CD8-positive, alpha-beta memory T cell (primary cell): ENCODE results near the gene AKAP9. TPM values are rescaled to one million over a fixed set of nuclear protein-coding genes. Genes with fewer than 3 reads are reported as not detected.
A peak's percentile ranks its signal among the peaks of the same experiment; 100 is the strongest.
"Not testable (repeated sequence)": the region's sequence is repeated elsewhere in the genome, so short reads cannot be mapped to it uniquely, and the experiment has no call there.

Experiments used
- CTCF ChIA-PET: fragments of 350-600 bp; sonication (Branson Sonifier 250); formaldehyde crosslinking; loops from one replicate; lab custom pipeline; 2021; ENCODE audit warnings: antibody characterized with exemption; lab: Charles Lee
- POLR2A ChIA-PET: fragments of 350-600 bp; sonication (Branson Sonifier 250); formaldehyde crosslinking; loops from one replicate; lab custom pipeline; 2021; ENCODE audit warnings: antibody characterized with exemption; lab: Charles Lee
- DNase-seq, 5 donors: peaks; one replicate each; pipeline versions ENCODE4 v3.0.0 to v3.0.0-alpha.2; 2020 to 2022; ENCODE audit warnings: mixed read lengths in 1 of 5
- H3K27ac ChIP-seq: one replicate; pipeline ENCODE4 v1.7.0; 2013; ENCODE audit warnings: low read depth, mild to moderate bottlenecking, low read length, moderate library complexity
- H3K27me3 ChIP-seq: 2 replicates; pipeline ENCODE4 v1.7.0; 2013; ENCODE audit warnings: low read length, mild to moderate bottlenecking; ENCODE audit not compliant: insufficient read depth, poor library complexity, severe bottlenecking
- H3K36me3 ChIP-seq: 2 replicates; pipeline ENCODE4 v1.7.0; 2013; ENCODE audit warnings: mild to moderate bottlenecking, low read length, moderate library complexity; ENCODE audit not compliant: insufficient read depth
- H3K4me1 ChIP-seq: 2 replicates; pipeline ENCODE4 v1.7.0; 2013; ENCODE audit warnings: mild to moderate bottlenecking, low read length, moderate library complexity; ENCODE audit not compliant: insufficient read depth
- H3K4me3 ChIP-seq: 2 replicates; pipeline ENCODE4 v1.7.0; 2013; ENCODE audit warnings: mild to moderate bottlenecking, low read length
- H3K9me3 ChIP-seq: 2 replicates; pipeline ENCODE4 v1.7.0; 2013; ENCODE audit warnings: mild to moderate bottlenecking, low read length
- H3K27ac Mint-ChIP-seq, 8 donors: one replicate each; pipeline ENCODE4 v1.8.0; 2020 to 2021; ENCODE audit warnings: mixed read lengths in 8 of 8, mild to moderate bottlenecking in 6 of 8, inconsistent platforms in 3 of 8, moderate library complexity in 3 of 8
- H3K27me3 Mint-ChIP-seq, 2 donors: one replicate each; pipeline ENCODE4 v1.8.0; 2020 to 2021; ENCODE audit warnings: mixed read lengths in 2 of 2, mild to moderate bottlenecking in 1 of 2, moderate library complexity in 1 of 2
- H3K36me3 Mint-ChIP-seq, 3 donors: one replicate each; pipeline ENCODE4 v1.8.0; 2020 to 2021; ENCODE audit warnings: mixed read lengths in 3 of 3, inconsistent platforms in 1 of 3, mild to moderate bottlenecking in 1 of 3
- H3K4me1 Mint-ChIP-seq, 3 donors: one replicate each; pipeline ENCODE4 v1.8.0; 2020 to 2021; ENCODE audit warnings: mixed read lengths in 3 of 3, inconsistent platforms in 1 of 3, mild to moderate bottlenecking in 1 of 3
- H3K4me3 Mint-ChIP-seq, 7 donors: one replicate each; pipeline ENCODE4 v1.8.0; 2020 to 2021; ENCODE audit warnings: mixed read lengths in 7 of 7, mild to moderate bottlenecking in 6 of 7, moderate library complexity in 4 of 7, inconsistent platforms in 2 of 7
- H3K9me3 Mint-ChIP-seq, 5 donors: one replicate each; pipeline ENCODE4 v1.8.0; 2020 to 2022; ENCODE audit warnings: mixed read lengths in 5 of 5, mild to moderate bottlenecking in 3 of 5, moderate library complexity in 2 of 5, inconsistent platforms in 1 of 5
- polyA plus RNA-seq: library from polyadenylated mRNA; unstranded; fragments of 300-500 nt; fragmentation: Illumina TruSeq; gene quantifications from one replicate; pipeline ENCODE4 v1.2.3, GENCODE V29; 2021
- total RNA-seq, 2 experiments: library from RNA; stranded (reverse); gene quantifications; one replicate each; pipeline ENCODE4 v1.2.3, GENCODE V29; 2021

AKAP9 gene
- total and polyA plus RNA-seq, 3 experiments from 2014 or later = 34.9 to 49.2 (median 40.3) TPM

GRCh38 chr7:91962419-91962818 is 21.8 kb downstream of the AKAP9 start:
- Mint-ChIP-seq H3K36me3 (peaks cover 3 to 4% (median 4%) of the 10 kb centered on the region in 3 donors), H3K9me3 (no peaks in the 10 kb centered on the region), H3K27me3 (no peaks in the 10 kb centered on the region), H3K27ac (no peak overlapping the region), H3K4me1 (peaks cover 33 to 51% (median 47%) of the 10 kb centered on the region in 3 donors), H3K4me3 (no peak overlapping the region)
- H3K27ac ChIP-seq = no peak overlapping the region
- peaks cover 10% of the 10 kb centered on the region for H3K4me1 ChIP-seq
- no peak overlapping the region for H3K4me3 ChIP-seq
- ChIA-PET POLR2A (no interaction called here), CTCF (no interaction called here)
- DNase-seq = no peak
- H3K36me3 ChIP-seq = no peaks in the 10 kb centered on the region
- H3K9me3 ChIP-seq = no peaks in the 10 kb centered on the region
- H3K27me3 ChIP-seq = no peaks in the 10 kb centered on the region

- DNase-seq, H3K36me3 Mint-ChIP-seq, CTCF ChIA-PET, H3K27ac ChIP-seq, H3K27me3 ChIP-seq, H3K9me3 Mint-ChIP-seq, POLR2A ChIA-PET, H3K4me3 ChIP-seq, H3K36me3 ChIP-seq, H3K27me3 Mint-ChIP-seq, H3K9me3 ChIP-seq: not testable (repeated sequence)
- Mint-ChIP-seq H3K4me1 (peaks cover 52 to 72% (median 65%) of the 10 kb centered on the region in 3 donors), H3K4me3 (peak overlapping the region in 2 of 7 donors; percentile 1 to 5), H3K27ac (peak overlapping the region in 3 of 8 donors; percentile 0 to 14 (median 9))
- peaks cover 18% of the 10 kb centered on the region for H3K4me1 ChIP-seq
Observed at GRCh38 chr7:91967513-91967912, 26.9 kb downstream of the AKAP9 start.

- no peak overlapping the region for H3K27ac ChIP-seq
- no peak for DNase-seq
- peaks cover 8% of the 10 kb centered on the region for H3K4me1 ChIP-seq
- Mint-ChIP-seq H3K27ac (peak overlapping the region in 1 of 8 donors; percentile 19), H3K36me3 (peaks cover 0 to 36% (median 8%) of the 10 kb centered on the region in 3 donors), H3K4me3 (no peak overlapping the region), H3K9me3 (no peaks in the 10 kb centered on the region), H3K4me1 (peaks cover 34 to 51% (median 41%) of the 10 kb centered on the region in 3 donors), H3K27me3 (no peaks in the 10 kb centered on the region)
- H3K4me3 ChIP-seq = no peak overlapping the region
- no peaks in the 10 kb centered on the region for H3K27me3 ChIP-seq
- H3K9me3 ChIP-seq = no peaks in the 10 kb centered on the region
- peaks cover 4% of the 10 kb centered on the region for H3K36me3 ChIP-seq
- ChIA-PET POLR2A (no interaction called here), CTCF (no interaction called here)
Observed at GRCh38 chr7:91973639-91974038, 33.0 kb downstream of the AKAP9 start.

- H3K4me1 ChIP-seq = peaks cover 7% of the 10 kb centered on the region
- H3K27me3 Mint-ChIP-seq = no peaks in the 10 kb centered on the region
- no peaks in the 10 kb centered on the region for H3K27me3 ChIP-seq
- peaks cover 4% of the 10 kb centered on the region for H3K36me3 ChIP-seq
- no peak overlapping the region for H3K4me3 Mint-ChIP-seq
- no peak overlapping the region for H3K4me3 ChIP-seq
- H3K27ac Mint-ChIP-seq = peak overlapping the region in 2 of 8 donors; percentile 19 to 37
- peaks cover 0 to 38% (median 8%) of the 10 kb centered on the region in 3 donors for H3K36me3 Mint-ChIP-seq
- H3K9me3 ChIP-seq = no peaks in the 10 kb centered on the region
- no peak for DNase-seq
- H3K9me3 Mint-ChIP-seq = no peaks in the 10 kb centered on the region
- POLR2A ChIA-PET = no interaction called here
- H3K27ac ChIP-seq = no peak overlapping the region
- H3K4me1 Mint-ChIP-seq = peaks cover 32 to 47% (median 39%) of the 10 kb centered on the region in 3 donors
- CTCF ChIA-PET = no interaction called here
Observed at GRCh38 chr7:91974066-91974465, 33.4 kb downstream of the AKAP9 start.

GRCh38 chr7:91976743-91977142 is 36.1 kb downstream of the AKAP9 start:
- DNase-seq = no peak
- Histone ChIP-seq H3K36me3 (peaks cover 11% of the 10 kb centered on the region), H3K4me3 (no peak overlapping the region), H3K27me3 (no peaks in the 10 kb centered on the region), H3K9me3 (no peaks in the 10 kb centered on the region), H3K27ac (no peak overlapping the region), H3K4me1 (no peaks in the 10 kb centered on the region)
- Mint-ChIP-seq H3K27ac (no peak overlapping the region), H3K4me3 (no peak overlapping the region), H3K9me3 (no peaks in the 10 kb centered on the region), H3K4me1 (peaks cover 13 to 23% (median 20%) of the 10 kb centered on the region in 3 donors), H3K36me3 (peaks cover under 1 to 50% (median 16%) of the 10 kb centered on the region in 3 donors), H3K27me3 (no peaks in the 10 kb centered on the region)
- CTCF ChIA-PET = no interaction called here
- POLR2A ChIA-PET = no interaction called here

- CTCF ChIA-PET = no interaction called here
- H3K36me3 Mint-ChIP-seq = peaks cover 22 to 60% (median 30%) of the 10 kb centered on the region in 3 donors
- Histone ChIP-seq H3K27ac (no peak overlapping the region), H3K36me3 (peaks cover 11% of the 10 kb centered on the region), H3K4me1 (no peaks in the 10 kb centered on the region), H3K4me3 (no peak overlapping the region), H3K9me3 (no peaks in the 10 kb centered on the region), H3K27me3 (no peaks in the 10 kb centered on the region)
- POLR2A ChIA-PET = no interaction called here
- H3K27ac Mint-ChIP-seq = no peak overlapping the region
- H3K4me1 Mint-ChIP-seq = peaks cover 19 to 29% (median 23%) of the 10 kb centered on the region in 3 donors
- DNase-seq = no peak
- H3K4me3 Mint-ChIP-seq = no peak overlapping the region
- no peaks in the 10 kb centered on the region for H3K27me3 Mint-ChIP-seq
- peaks cover 0 to 4% (median 0%) of the 10 kb centered on the region in 5 donors for H3K9me3 Mint-ChIP-seq
Observed at GRCh38 chr7:91979590-91979989, 38.9 kb downstream of the AKAP9 start.

GRCh38 chr7:91982352-91982751 is 41.7 kb downstream of the AKAP9 start:
- H3K27ac ChIP-seq, H3K9me3 ChIP-seq, H3K4me3 Mint-ChIP-seq, H3K4me1 ChIP-seq, H3K9me3 Mint-ChIP-seq, POLR2A ChIA-PET, CTCF ChIA-PET, H3K4me3 ChIP-seq, DNase-seq, H3K27me3 Mint-ChIP-seq, H3K36me3 ChIP-seq, H3K27me3 ChIP-seq: not testable (repeated sequence)
- Mint-ChIP-seq H3K36me3 (peaks cover 22 to 60% (median 33%) of the 10 kb centered on the region in 3 donors), H3K4me1 (peaks cover 24 to 38% (median 28%) of the 10 kb centered on the region in 3 donors), H3K27ac (peak overlapping the region in 1 of 8 donors; percentile 14)

GRCh38 chr7:91988213-91988612 is 47.6 kb downstream of the AKAP9 start:
- CTCF ChIA-PET = interaction anchor here (0.6 kb wide), 1 partner anchor 1389 kb away, joined by 3 read pairs; no protein-coding TSS in a partner anchor
- peaks cover 11 to 42% (median 18%) of the 10 kb centered on the region in 3 donors for H3K36me3 Mint-ChIP-seq
- H3K9me3 ChIP-seq = no peaks in the 10 kb centered on the region
- no peak overlapping the region for H3K4me3 Mint-ChIP-seq
- DNase-seq = no peak
- no peaks in the 10 kb centered on the region for H3K27me3 Mint-ChIP-seq
- H3K4me3 ChIP-seq = no peak overlapping the region
- no peaks in the 10 kb centered on the region for H3K27me3 ChIP-seq
- H3K4me1 ChIP-seq = no peaks in the 10 kb centered on the region
- H3K4me1 Mint-ChIP-seq = peaks cover 31 to 34% (median 31%) of the 10 kb centered on the region in 3 donors
- H3K36me3 ChIP-seq = peaks cover under 1% of the 10 kb centered on the region
- POLR2A ChIA-PET = no interaction called here
- no peak overlapping the region for H3K27ac ChIP-seq
- H3K27ac Mint-ChIP-seq = peak overlapping the region in 2 of 8 donors; percentile 60 to 66
- H3K9me3 Mint-ChIP-seq = no peaks in the 10 kb centered on the region
